Tongue (tissue), 1 donor: ENCODE data around the gene CACNA2D4. TPM values are rescaled to one million over a fixed set of nuclear protein-coding genes. Genes with fewer than 3 reads are reported as not detected.

Source experiments
- total RNA-seq: library from RNA; depleted of rRNA; stranded (reverse); fragments of >200 nt; gene quantifications from one replicate; pipeline ENCODE4 v1.2.3, GENCODE V29; 2014

Gene CACNA2D4
- total RNA-seq, 1 donor from 2014 or later: 3.2 TPM

Other genes starting within 250 kb of the CACNA2D4 start
- gene ADIPOR2, start 227.6 kb downstream of the CACNA2D4 start, total RNA-seq: 26.5 TPM
- not detected for gene LRTM2, start 98.1 kb downstream of the CACNA2D4 start, total RNA-seq
- gene DCP1B, start 85.8 kb upstream of the CACNA2D4 start, total RNA-seq: 6.2 TPM
- 6.5 TPM for gene CACNA1C, start 134.3 kb upstream of the CACNA2D4 start, total RNA-seq